ENCODE data around the gene POMT1.
A peak's percentile ranks its signal among the peaks of the same experiment; 100 is the strongest.
"Not testable (repeated sequence)": the region's sequence is repeated elsewhere in the genome, so short reads cannot be mapped to it uniquely, and the experiment has no call there.

The POMT1 gene

GRCh38 chr9:131525643-131526565 is 23.2 kb downstream of the POMT1 start:
- no peak for DNase-seq

- no peak for DNase-seq
Measured at GRCh38 chr9:131528186-131528585, 25.5 kb downstream of the POMT1 start.

- no peak for DNase-seq
Measured at GRCh38 chr9:131528886-131529505, 26.3 kb downstream of the POMT1 start.

- DNase-seq, result no peak
Measured at GRCh38 chr9:131529597-131530545, 27.2 kb downstream of the POMT1 start.

- peak; percentile 38 for DNase-seq
Measured at GRCh38 chr9:131530546-131530919, 27.8 kb downstream of the POMT1 start.

GRCh38 chr9:131530920-131531832 is 28.5 kb downstream of the POMT1 start, which contains the start of gene UCK1:
Gene UCK1 (minus strand): TSS chr9:131531263. CDS start chr9:131531174, 89 bp downstream.
- peak; percentile 90 for DNase-seq

GRCh38 chr9:131534721-131535237 is 32.1 kb downstream of the POMT1 start:
- no peak for DNase-seq

- DNase-seq, result no peak
Measured at GRCh38 chr9:131537946-131538345, 35.2 kb downstream of the POMT1 start.

GRCh38 chr9:131539223-131539923 is 36.7 kb downstream of the POMT1 start:
- no peak for DNase-seq

GRCh38 chr9:131543141-131543540 is 40.4 kb downstream of the POMT1 start:
- DNase-seq, result no peak

- no peak for DNase-seq
Measured at GRCh38 chr9:131545003-131545785, 42.5 kb downstream of the POMT1 start, which contains the start of gene PRRT1B. Gene PRRT1B (plus strand): TSS chr9:131545523. CDS start chr9:131545616, 93 bp downstream.

GRCh38 chr9:131545786-131546335 is 43.1 kb downstream of the POMT1 start:
- DNase-seq, result no peak

GRCh38 chr9:131546336-131547084 is 43.8 kb downstream of the POMT1 start:
- no peak for DNase-seq

GRCh38 chr9:131549186-131549585 is 46.5 kb downstream of the POMT1 start:
- DNase-seq, result not testable (repeated sequence)

GRCh38 chr9:131550465-131550864 is 47.7 kb downstream of the POMT1 start:
- DNase-seq, result not testable (repeated sequence)

GRCh38 chr9:131552030-131552429 is 49.3 kb downstream of the POMT1 start:
- no peak for DNase-seq

- DNase-seq, result no peak
Measured at GRCh38 chr9:131554087-131554842, 51.5 kb downstream of the POMT1 start.

GRCh38 chr9:131554843-131555351 is 52.2 kb downstream of the POMT1 start:
- DNase-seq, result no peak
